ENCODE measurements around the gene DCAF4. TPM values are rescaled to one million over a fixed set of nuclear protein-coding genes. Genes with fewer than 3 reads are reported as not detected.

Gene DCAF4, protein sequence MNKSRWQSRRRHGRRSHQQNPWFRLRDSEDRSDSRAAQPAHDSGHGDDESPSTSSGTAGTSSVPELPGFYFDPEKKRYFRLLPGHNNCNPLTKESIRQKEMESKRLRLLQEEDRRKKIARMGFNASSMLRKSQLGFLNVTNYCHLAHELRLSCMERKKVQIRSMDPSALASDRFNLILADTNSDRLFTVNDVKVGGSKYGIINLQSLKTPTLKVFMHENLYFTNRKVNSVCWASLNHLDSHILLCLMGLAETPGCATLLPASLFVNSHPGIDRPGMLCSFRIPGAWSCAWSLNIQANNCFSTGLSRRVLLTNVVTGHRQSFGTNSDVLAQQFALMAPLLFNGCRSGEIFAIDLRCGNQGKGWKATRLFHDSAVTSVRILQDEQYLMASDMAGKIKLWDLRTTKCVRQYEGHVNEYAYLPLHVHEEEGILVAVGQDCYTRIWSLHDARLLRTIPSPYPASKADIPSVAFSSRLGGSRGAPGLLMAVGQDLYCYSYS
- total RNA-seq (2021) (17.6 and 20.0 TPM in 2 replicates), Bru-seq, nascent RNA (percentile 65 among the genes with signal in this experiment), BruChase-seq, experiment 1, labeled RNA remaining after a 2-hour chase (percentile 57 among the genes with signal in this experiment), BruChase-seq, experiment 2, labeled RNA remaining after a 6-hour chase (percentile 64 among the genes with signal in this experiment)
- long read RNA-seq, partial matches to known transcripts: 2 of 15 reads
- long read RNA-seq, other reads (novel, unspliced or antisense): 9 of 15 reads

DNA sequence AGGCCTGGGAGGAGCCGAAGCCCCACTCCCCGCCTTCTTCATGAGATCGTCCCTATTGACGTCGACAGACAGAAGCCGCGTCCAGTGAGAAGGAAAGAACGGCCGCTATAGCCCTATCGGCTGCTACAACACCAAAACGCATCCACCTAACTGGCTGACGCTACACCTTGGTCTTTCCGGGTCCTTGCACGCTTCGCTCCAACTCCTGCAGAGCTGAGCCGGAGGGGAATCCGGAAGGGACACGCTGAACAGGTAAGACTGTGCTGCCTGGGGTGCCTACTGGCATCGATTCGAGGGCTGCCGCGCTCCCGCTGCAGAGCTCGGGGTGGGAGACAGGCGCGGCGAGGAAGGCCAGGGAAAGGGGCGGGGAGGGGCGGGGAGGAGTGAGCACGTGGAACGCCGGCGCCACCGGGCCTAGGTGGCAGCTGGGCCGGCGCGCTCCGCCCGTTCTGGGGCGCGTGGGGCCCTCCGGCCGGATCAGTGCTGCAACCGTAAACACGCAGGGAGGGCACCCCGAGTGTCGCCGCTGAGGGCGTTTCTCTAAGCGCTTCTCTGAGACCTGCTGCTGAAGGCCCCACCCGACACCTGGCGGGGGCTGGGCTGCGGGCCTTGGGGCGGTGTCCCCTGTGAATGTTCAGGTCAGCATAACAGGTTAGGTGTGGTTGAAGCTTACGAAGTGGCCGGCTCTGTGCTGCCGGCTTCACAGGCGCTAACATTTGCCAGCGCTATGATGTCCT lies at the start of gene DCAF4:
DCAF4 (plus strand) TSS at position 173 of the 737 bp plus-strand sequence. CDS start 11,515 bp downstream, outside the sequence.
- peak within 1 kb of the TSS; percentile 86 for H2AFZ ChIP-seq
- H3K9me3 ChIP-seq (ENCODE audit: insufficient read depth, low read depth): no peaks in the 10 kb centered on the region
- CTCF ChIA-PET: interaction anchor here (0.5 kb wide), 1 partner anchor 644 kb away, joined by 3 read pairs; no protein-coding TSS in a partner anchor
- TF ChIP-seq, protein P1, sequence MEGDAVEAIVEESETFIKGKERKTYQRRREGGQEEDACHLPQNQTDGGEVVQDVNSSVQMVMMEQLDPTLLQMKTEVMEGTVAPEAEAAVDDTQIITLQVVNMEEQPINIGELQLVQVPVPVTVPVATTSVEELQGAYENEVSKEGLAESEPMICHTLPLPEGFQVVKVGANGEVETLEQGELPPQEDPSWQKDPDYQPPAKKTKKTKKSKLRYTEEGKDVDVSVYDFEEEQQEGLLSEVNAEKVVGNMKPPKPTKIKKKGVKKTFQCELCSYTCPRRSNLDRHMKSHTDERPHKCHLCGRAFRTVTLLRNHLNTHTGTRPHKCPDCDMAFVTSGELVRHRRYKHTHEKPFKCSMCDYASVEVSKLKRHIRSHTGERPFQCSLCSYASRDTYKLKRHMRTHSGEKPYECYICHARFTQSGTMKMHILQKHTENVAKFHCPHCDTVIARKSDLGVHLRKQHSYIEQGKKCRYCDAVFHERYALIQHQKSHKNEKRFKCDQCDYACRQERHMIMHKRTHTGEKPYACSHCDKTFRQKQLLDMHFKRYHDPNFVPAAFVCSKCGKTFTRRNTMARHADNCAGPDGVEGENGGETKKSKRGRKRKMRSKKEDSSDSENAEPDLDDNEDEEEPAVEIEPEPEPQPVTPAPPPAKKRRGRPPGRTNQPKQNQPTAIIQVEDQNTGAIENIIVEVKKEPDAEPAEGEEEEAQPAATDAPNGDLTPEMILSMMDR (conservative IDR thresholded peaks at IDR 0.05): no peak
- no peak for TF ChIP-seq EZH2 (IDR thresholded peaks at IDR 0.05; ENCODE audit: low read depth)
- peak within 1 kb of the TSS; percentile 87 for H3K4me2 ChIP-seq
- H3K79me2 ChIP-seq (ENCODE audit: low read depth): peaks cover 28% of the 10 kb centered on the region
- peak within 1 kb of the TSS; percentile 62 for H3K27ac ChIP-seq
- H3K4me3 ChIP-seq: peak within 1 kb of the TSS; percentile 89
- H3K27me3 ChIP-seq (ENCODE audit: insufficient read depth, low read depth): no peaks in the 10 kb centered on the region
- no TSS peak for BruUV-seq (replicated peaks)
- DNase-seq: peak; percentile 96 to 97
- intact Hi-C loops (cut with micrococcal nuclease; ENCODE audit: unreplicated experiment): loop anchor here (1.0 kb wide), 3 partner anchors 35 to 132 kb away; partner anchors contain the start of genes RBM25 and ZFYVE1
- no peaks in the 10 kb centered on the region for H3K36me3 ChIP-seq (ENCODE audit: low read depth)
- POLR2A ChIA-PET (ENCODE audit: unreplicated experiment): no interaction called here
- H4K20me1 ChIP-seq (ENCODE audit: insufficient read depth): 0 out of 2 replicates have a peak, but pooled peaks cover 8% of the 10 kb centered on the region
- H3K9me2 ChIP-seq (ENCODE audit: insufficient read depth): no peaks in the 10 kb centered on the region
- H3K4me1 ChIP-seq (replicated peaks; ENCODE audit: insufficient read depth): no peaks in the 10 kb centered on the region
- H3F3A ChIP-seq (ENCODE audit: insufficient read depth, low read depth): peaks cover 12% of the 10 kb centered on the region

DNA sequence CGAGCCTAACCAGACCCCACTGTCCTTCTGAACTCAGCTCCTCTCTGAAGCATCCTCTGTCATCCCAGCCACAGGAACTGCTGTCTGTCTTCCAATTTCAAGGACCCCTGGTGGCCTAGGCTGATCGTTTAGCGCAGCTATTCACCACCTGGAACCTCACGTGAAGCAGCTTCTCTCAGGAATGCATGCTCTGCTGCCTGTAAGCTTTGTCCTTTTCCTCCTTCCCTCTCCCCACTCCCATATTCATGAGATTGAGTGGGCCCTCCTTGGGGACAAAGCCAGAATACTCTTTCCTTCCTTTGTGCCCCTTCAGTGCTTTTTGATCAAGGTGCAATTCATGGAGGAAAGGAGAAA lies 49.6 kb upstream of the DCAF4 start:
- BruUV-seq (replicated peaks): no TSS peak
- Histone ChIP-seq H3K4me1 (replicated peaks; ENCODE audit: insufficient read depth) (no peaks in the 10 kb centered on the region), H3K9me3 (ENCODE audit: insufficient read depth, low read depth) (no peaks in the 10 kb centered on the region), H3K79me2 (ENCODE audit: low read depth) (no peaks in the 10 kb centered on the region), H3K36me3 (ENCODE audit: low read depth) (no peaks in the 10 kb centered on the region), H3K4me2 (no peak overlapping the region), H3K27ac (no peak overlapping the region), H3K9me2 (ENCODE audit: insufficient read depth) (no peaks in the 10 kb centered on the region), H3K4me3 (no peak overlapping the region), H3F3A (ENCODE audit: insufficient read depth, low read depth) (no peaks in the 10 kb centered on the region), H2AFZ (no peak overlapping the region), H4K20me1 (ENCODE audit: insufficient read depth) (no peaks in the 10 kb centered on the region), H3K27me3 (ENCODE audit: insufficient read depth, low read depth) (peaks cover 80% of the 10 kb centered on the region)
- ChIA-PET CTCF (no interaction called here), POLR2A (ENCODE audit: unreplicated experiment) (no interaction called here)
- intact Hi-C loops (cut with micrococcal nuclease; ENCODE audit: unreplicated experiment): no loop called here
- DNase-seq: no peak
- TF ChIP-seq EZH2 (IDR thresholded peaks at IDR 0.05; ENCODE audit: low read depth): no peak
- TF ChIP-seq, protein P1 (conservative IDR thresholded peaks at IDR 0.05): no peak

DNA sequence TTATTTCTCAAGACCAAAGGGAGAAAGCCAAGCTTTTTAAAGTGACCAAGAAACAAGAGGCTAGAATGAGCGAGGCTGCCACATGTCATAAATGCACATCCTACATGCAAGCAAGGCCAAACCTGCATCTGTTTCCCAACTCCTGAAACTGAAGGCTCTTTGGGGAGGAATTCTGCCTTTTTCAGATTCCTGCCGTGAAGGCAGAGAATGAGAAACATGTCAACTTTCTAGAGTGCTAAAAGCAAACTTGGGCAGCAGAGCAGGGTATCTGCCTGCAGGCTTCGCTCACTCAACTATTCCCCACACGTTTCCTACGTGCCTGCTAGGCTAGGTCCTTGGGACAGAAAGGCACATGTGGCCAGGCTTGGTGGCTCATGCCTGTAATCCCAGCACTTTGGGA lies 47.5 kb upstream of the DCAF4 start:
- Histone ChIP-seq H3K79me2 (ENCODE audit: low read depth) (no peaks in the 10 kb centered on the region), H3K27me3 (ENCODE audit: insufficient read depth, low read depth) (peaks cover 97% of the 10 kb centered on the region), H4K20me1 (ENCODE audit: insufficient read depth) (no peaks in the 10 kb centered on the region), H3K9me2 (ENCODE audit: insufficient read depth) (no peaks in the 10 kb centered on the region), H3K4me1 (replicated peaks; ENCODE audit: insufficient read depth) (no peaks in the 10 kb centered on the region), H3F3A (ENCODE audit: insufficient read depth, low read depth) (no peaks in the 10 kb centered on the region), H2AFZ (no peak overlapping the region), H3K9me3 (ENCODE audit: insufficient read depth, low read depth) (no peaks in the 10 kb centered on the region), H3K4me3 (no peak overlapping the region), H3K27ac (no peak overlapping the region), H3K36me3 (ENCODE audit: low read depth) (no peaks in the 10 kb centered on the region), H3K4me2 (no peak overlapping the region)
- ChIA-PET CTCF (no interaction called here), POLR2A (ENCODE audit: unreplicated experiment) (no interaction called here)
- BruUV-seq (replicated peaks): no TSS peak
- DNase-seq: no peak
- TF ChIP-seq EZH2 (IDR thresholded peaks at IDR 0.05; ENCODE audit: low read depth): no peak
- TF ChIP-seq, protein P1 (conservative IDR thresholded peaks at IDR 0.05): no peak
- intact Hi-C loops (cut with micrococcal nuclease; ENCODE audit: unreplicated experiment): no loop called here

Measured in PC-9 (cell line).